GM18507 (cell line): ENCODE data around the gene CREM.

Source experiments
- DNase-seq: peaks from one replicate; pipeline ENCODE4 v3.0.0; 2011; ENCODE audit warnings: low read depth; ENCODE audit not compliant: insufficient read length; ENCODE audit errors: extremely low spot score
- FAIRE-seq: peaks from 2 replicates; lab custom pipeline; 2011; peaks lifted over from hg19 to GRCh38; lab: Jason Lieb, UNC

The CREM gene

DNA sequence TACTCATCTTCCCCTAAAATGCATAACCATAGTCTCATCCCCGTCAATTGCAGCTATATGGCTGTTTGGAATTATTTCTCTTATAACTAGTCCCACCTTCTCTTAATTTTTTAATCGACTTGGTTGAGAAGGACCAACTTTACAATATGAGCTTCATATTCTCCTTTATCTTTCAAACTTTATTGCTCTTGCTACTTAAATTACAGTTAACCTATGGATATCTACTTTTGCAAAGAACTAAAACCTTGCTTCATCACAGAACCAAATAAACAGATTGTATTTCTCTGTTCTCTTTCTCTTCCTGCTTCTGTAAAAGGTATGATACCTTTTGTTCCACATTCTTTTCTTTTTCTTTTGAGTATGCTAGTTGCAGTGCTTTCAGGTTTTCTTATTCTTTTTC lies 6.1 kb downstream of the CREM start:
- FAIRE-seq: peak; percentile 66
- no peak for DNase-seq

DNA sequence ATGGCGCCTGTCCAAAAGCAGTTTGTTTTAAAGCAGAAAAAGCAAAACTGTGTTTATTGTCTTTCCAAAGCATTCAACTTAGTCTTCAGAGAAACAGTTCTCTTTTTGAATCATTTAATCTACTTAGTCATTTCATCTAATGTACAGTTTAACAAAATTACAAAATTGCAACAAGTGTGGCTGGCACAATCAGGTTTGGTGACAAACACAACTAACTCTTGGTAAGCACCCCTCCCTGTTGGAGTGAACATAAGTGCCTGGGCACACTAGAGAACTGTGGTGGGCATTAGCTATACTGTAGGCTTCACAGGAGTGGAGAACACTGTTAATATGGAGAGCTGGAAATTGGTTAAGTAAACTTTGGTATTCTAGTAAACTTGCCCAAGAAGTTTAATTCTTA lies 6.9 kb downstream of the CREM start:
- DNase-seq: no peak
- peak; percentile 24 for FAIRE-seq

DNA sequence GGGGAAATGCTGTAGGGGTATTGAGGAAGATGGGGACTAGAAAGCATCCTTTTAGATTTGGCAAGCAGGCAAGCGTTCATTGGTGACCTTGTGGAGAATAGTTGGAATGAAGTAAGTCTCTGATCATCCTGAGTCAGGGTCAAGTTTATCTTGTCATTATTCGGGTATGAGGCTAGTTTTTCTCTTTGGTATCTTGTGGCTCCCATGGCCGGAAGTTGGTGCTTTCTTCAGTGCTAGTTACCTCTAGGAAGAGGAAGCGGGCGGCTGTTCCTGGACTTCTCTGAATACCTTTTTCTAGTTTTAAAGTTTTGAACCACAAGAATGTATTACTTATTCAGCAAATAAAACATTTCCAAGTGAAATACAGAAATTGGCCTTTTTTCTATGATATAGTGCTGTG lies 9.2 kb downstream of the CREM start:
- FAIRE-seq: peak; percentile 85
- no peak for DNase-seq

DNA sequence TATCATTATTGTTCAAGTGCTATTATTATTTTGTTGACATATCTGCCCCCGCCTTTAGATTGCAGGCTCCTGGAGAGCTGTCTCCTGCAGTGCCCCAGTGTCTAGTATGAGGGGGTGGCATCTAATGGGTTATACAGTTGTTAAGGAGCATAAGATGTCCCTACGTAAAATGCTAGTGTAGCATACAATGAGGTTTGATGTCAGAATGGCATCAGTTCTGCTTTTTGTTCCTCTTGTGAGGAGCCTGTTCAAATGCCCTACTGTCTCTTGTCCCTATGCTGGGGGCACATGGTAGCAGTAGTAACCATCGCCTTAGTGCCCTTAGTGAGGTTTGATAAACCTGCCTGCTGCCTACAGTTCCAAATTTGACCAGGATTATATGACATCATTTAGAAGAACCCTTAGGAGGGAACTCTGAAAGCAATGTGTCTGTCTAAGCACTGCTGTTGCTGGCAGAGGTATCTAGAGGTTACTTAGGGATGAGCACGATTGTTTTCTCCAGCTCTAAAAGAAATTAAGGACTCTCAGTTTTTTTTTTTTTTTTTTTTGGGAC lies 9.7 kb downstream of the CREM start:
- DNase-seq (no peak), FAIRE-seq (peak; percentile 79)

DNA sequence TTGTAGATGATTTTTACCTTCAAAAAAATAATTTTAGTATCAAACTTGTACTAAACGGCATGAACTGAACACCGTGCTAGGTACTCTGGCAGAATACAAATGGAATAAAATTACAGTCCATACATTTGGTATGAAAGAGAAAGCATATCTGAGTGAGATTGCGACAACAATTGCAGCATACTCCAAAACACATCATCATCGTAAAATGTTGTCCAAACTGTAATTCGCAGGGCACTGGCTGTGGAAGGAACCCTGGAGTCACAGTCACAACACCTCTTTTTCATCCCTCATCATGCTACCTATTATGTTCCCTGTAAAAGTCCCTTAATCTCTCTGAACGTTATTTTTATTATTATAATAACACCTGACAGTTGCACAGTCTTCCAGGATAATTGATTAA lies 13.5 kb downstream of the CREM start:
- FAIRE-seq (no peak), DNase-seq (no peak)

DNA sequence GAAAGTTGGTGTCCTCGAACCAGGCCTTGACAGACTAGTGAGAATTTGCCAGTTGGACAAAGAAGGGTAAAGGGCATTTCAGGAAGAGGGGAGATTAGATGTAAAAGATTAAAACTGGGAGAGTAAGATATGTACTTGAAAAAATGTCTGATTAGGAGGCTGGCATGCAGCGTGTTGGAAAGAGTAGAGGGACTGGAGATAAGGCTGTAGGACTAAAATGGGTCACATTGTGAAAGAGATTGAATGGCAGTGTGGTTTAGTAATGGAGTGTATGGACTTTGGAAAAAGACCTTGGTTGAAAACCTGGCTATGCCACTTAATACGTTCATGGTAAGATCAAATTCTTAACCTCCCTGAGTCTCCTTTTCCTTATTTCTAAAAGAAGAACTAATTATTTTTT lies 14.1 kb downstream of the CREM start:
- FAIRE-seq: no peak

DNA sequence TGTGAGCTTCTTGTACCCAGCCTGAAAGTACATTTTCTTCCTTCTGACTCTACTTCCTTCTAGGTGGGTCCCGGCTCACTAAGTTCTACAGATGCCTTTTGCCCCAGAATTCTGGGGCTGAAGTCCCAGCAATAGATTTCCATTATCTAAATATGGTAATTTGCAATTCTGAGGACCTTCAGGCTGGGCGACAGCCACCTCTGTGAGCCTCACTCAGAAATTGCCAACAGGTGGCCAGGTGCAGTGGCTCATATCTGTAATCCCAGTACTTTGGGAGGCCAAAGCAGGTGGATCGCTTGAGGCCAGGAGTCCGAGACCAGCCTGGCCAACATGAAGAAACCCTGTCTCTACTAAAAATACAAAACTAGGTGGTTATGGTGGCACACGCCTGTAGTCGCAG lies 23.7 kb downstream of the CREM start:
- FAIRE-seq: peak; percentile 26
- DNase-seq: no peak

More for the DNA sequence above, 14.1 kb downstream of the CREM start:
- DNase-seq: no peak

DNA sequence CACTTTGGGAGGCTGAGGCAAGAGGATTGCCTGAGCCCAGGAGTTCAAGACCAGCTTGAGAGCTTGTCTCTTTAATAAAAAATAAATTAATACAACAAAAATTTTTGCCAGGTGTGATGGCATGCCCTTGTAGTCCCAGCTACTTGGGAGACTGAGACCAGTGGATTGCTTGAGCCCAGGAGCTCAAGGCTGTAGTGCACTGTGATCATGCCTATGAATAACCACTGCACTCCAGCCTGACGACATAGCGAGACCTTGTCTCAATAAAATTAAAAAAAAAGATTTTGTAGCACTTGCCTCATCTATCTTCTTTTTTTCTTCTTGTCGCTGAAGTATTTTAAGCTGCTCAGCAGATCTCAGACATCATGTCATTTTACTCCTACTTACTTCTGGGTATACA lies 26.3 kb downstream of the CREM start:
- DNase-seq (no peak), FAIRE-seq (no peak)

DNA sequence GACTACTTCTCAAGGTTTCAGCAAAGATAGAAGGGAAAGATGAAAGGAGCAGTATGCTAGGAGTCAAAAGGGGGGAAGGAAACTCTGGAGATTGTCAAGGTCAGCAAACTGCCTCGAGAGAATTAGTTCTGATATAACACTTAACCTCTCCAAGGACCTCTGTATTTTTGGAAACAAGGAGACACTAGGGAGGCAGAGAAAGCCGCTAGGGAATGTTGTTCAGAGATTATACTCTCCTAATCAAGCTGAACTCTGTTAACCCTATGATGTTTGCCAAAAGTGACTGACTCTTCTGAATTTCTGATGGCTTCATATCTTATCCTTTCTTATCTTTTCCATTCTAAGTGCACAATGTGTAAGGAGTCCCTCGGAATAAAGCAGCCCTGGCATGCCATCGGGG lies 27.1 kb downstream of the CREM start:
- FAIRE-seq (no peak), DNase-seq (no peak)

DNA sequence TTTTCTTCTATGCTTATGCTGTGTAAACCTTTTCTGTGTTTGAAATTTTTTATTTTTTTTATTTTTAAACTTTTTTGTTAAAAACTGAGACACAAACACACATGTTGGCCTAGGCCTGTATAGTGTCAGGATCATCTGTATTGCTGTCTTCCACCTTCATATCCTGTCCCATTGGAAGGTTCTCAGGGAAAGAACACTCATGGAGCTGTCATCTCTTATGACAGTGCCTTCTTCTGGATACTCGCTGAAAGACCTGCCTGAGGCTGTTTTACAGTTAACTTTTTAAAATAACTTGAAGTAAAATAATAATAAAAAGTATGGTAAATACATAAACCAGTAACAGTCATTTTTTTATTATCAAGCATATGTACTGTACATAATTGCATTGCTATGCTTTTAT lies 34.1 kb downstream of the CREM start:
- DNase-seq (no peak), FAIRE-seq (no peak)

DNA sequence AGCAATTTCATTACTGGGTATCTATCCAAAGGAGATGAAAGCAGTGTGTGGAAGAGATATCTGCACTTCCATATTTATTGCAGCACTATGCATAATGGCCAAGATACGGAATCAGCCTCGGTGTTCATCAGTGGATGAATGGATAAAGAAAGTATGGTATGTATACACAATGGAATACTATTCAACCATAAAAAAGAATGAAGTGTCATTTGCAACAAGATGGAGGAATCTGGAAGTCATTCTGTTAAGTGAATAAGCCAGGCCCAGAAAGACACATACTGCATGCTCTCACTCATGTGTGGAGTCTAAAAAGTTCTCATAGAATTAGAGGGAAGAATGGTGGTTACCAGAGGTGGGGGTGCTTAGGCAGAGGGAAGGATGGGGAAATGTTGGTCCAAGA lies 35.3 kb downstream of the CREM start:
- DNase-seq (no peak), FAIRE-seq (no peak)

DNA sequence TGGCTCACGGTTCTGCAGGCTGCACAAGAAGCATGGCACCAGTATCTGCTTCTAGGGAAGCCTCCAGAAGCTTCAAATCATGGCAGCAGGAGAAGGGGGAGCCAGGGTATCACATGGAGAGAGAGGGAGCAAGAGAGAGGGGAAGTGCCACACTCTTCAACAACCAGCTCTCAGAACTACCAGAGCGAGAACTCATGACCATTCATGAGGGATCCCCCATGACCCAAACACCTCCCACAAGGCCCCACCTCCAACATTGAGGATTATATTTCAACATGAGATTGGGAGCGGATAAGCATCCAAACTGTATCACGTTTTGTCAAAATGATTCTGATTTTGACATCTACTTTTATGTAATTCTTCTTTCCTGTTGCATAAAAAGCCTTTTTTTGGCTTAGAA lies 38.5 kb downstream of the CREM start:
- FAIRE-seq (peak; percentile 56), DNase-seq (no peak)

DNA sequence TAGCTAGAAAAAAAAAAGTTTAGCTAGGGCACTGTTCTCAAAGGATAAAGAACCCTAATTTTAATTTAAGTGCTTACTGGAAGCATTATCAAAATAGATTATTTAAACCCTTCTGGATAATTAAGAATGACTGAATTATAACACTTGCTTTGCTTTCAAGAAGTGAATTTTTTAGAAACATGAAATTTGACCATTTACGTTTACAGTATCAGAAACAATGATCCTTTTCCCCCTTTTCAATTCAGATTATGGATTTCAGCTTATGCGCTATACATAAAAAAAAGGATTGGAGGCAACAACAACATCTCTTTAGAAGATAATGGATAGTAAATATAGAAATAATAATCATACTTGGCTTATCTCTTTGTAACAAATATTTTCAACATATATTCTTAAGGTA lies 39.2 kb downstream of the CREM start:
- FAIRE-seq (no peak), DNase-seq (no peak)

DNA sequence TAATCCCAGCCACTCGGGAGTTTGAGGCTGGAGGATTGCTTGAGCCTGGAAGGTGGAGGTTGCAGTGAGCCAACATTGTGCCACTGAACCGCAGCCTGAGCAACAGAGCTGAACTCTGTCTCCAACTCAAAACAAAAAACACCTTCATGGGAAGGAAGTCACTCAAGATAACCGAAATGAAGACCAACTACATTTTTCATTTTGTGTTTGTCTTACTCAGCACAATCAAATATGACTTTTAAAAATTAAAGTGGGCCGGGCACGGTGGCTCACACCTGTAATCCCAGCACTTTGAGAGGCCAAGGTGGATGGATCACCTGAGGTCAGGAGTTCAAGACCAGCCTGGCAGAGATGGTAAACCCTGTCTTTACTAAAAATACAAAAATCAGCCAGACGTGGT lies 40.0 kb downstream of the CREM start:
- FAIRE-seq (no peak), DNase-seq (no peak)

DNA sequence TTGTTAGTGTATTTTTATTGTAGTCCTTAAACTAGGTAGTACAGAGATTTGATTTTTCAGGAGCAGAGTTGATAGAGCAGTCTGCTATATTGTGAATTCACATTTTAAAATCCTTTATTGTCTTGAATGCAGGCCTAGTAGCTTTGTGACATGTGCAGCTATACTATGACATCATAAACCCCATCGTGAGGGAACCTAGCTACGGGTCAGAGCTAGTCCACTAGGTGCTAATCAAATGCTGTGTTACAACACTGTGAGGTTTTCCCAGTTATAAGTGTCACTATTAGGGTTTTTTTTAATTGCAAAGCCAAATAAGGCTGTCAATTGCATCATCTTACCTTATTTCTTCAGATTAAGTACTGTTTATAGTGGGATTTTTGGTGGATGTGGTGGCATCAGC lies 40.7 kb downstream of the CREM start:
- FAIRE-seq (no peak), DNase-seq (no peak)

DNA sequence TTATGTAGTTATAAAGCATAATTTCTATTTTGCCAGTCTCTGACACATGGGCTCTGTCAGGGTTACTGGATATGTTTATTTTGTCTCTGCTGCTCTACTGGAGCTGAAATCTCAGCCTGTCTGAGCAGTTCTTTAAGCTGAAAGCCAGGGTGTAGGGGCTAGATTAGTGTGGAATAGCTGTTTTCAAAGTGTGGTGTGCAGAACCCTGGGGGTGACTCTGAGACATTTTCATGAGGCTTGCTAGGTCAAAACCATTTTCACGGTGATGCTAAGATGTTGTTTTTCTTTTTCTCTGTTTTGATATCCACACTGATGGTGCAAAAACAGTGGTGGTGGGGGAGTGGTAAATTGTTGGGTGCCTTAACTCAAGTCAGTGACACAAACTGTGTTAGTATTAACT lies 45.5 kb downstream of the CREM start:
- DNase-seq (no peak), FAIRE-seq (no peak)

DNA sequence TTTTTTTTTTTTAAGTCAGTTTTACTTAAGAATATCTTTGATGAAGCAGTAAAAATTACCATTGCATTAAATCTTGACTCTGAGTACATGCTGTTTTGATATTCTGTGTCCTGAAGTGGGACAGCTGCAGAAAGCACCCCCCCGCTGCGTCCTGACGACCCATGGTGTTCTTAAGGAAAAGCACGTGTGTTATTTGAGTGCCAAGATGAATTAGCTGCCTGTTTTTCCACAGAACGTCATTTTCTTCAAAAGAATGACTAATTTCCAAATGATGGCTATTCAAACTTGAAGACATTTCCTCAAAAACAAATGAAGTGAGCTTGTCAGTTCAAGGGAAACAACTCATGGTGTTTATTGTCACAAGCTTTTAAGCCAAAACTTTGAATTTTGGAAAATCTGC lies 45.9 kb downstream of the CREM start:
- no peak for FAIRE-seq
- no peak for DNase-seq

DNA sequence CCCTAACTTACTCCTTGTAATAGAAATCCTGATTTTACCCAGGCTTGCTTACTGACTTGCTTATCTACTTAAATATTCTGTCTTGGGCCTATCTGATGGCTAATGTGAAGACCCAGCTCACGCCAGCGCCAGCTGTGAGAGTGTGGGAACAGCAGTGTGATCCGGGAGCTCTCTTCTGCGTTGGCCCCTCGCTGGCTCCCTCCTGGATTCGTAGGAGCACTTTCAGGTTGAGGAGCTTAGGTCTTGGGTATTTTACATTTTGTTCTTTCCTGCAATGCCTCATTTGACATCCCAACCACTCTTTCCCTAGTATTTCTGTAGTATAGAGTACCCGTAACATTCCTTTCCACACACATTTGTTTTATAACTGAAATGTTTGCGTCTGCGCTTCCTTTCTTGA lies 51.7 kb downstream of the CREM start:
- no peak for FAIRE-seq
- DNase-seq: no peak

DNA sequence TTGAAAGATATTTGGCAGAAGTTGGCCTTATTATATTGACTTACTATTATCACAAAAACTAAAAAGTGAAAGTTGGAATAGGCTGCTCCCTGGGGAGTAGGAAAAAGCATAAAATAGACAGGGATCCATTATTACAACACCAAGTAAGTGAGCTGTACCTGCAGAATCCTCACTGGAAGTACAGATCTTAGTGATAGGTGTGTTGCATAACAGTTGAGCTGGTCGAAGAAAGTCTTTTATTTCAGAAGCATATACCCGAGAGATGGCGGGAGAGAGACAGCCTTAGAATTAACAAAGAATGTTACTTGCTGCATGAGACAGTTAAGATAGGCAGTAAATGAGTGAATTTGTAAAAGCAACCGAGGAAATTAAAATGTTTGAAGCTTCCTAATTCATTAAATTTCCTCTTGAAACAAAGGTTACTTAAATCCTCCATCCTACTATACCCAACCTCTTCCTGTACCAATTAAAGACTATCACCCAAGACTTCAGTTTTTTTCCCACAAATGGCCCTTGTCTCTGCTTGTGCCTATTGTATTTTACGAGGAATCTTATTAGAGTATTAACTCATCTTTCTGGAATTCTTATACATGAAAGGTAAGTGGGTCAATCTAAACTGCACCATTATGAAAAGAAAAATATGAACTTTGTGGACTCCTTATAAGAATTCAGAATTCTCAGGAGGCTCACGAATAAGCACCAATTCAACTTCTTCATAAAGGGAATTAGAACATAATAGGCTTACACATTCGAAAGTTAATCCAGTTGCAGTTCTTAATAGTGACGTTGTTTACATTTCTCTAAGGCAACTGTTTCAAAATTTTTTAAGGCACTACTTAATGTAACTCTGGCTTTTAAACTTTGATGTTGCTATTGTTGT lies 56.2 kb downstream of the CREM start:
- no peak for DNase-seq
- FAIRE-seq: no peak

DNA sequence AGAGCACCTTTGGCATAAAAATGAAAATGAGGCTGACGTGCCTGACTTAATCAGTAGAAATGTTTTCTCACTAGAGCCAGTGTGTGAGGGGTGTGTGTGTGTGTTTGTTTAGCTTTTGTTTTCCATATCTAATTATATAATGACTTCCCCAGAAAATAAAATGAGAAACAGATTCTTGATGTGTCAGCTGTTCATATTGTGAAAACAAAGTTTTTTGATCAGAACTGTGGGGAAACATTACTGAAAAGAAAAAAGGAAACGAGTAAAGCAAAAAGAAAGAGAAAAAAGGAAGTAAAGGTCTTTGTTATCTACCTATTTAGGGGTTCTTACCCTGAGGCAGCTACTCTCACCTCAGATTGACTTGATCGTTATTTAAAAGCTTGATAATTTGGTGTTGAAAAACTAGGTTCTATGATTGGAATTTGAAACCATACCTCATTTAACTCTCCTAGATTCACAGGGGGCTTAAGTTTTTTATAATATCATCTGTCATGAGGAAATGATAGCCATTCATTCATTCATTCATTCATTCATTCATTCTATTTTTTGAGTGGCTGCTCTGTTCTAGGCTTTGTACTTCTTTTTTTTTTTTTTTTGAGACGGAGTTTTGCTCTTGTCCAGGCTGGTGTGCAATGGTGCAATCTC lies 58.0 kb downstream of the CREM start:
- peak; percentile 77 for FAIRE-seq
- no peak for DNase-seq
